Globus pallidus (tissue), 1 donor: Measurements from ENCODE around the gene ANKK1.

Source experiments
- DNase-seq: peaks from one replicate; pipeline ENCODE4 v3.0.0-alpha.2; 2015; ENCODE audit warnings: low spot score

Gene ANKK1

DNA sequence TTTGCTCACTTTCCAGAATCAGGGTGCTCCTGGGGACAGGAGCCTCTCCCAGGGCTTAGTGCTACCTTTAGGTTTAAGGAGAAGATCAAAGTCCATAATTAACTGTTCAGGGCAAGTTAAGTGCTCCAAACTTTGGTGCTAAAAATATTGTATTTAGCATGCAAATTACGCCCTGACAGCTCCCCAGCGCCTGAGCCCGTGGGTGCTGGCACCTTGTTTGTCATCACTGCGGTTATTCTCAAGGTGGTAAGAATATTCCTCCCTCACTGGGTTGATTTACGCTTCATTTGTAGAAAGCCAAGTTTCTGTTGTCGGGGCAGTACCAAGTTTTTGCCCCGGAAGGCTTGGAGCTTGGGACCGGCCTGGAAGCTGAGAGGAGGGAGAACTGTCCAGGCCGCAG lies 21.3 kb downstream of the ANKK1 start:
- DNase-seq, result no peak

DNA sequence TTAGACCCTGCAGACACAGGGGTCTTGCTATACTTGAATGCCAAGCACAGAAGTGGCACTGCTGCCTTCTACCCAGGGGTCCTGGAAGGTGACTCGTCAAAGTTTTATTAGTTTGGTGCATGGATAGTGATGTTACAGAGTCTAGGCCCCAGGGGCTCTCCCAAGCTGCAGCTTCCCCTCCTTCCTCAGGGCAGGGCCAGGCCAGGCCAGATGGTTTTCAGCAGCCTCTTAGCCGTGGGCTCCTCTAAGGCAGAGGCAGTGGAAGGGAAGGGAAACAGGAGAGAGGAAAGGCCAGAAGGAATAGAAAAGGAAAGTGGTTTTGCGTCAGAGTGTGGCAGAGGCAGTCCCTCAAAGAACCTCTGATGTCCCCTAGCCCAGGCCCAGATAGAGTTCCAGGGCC lies 21.9 kb downstream of the ANKK1 start:
- DNase-seq, result no peak

- DNase-seq, result no peak
Measured at GRCh38 chr11:113410414-113411135, 23.0 kb downstream of the ANKK1 start.

- DNase-seq, result no peak
Measured at GRCh38 chr11:113411536-113411935, 24.0 kb downstream of the ANKK1 start.

GRCh38 chr11:113412675-113413074 lies 25.1 kb downstream of the ANKK1 start:
- DNase-seq, result no peak

DNA sequence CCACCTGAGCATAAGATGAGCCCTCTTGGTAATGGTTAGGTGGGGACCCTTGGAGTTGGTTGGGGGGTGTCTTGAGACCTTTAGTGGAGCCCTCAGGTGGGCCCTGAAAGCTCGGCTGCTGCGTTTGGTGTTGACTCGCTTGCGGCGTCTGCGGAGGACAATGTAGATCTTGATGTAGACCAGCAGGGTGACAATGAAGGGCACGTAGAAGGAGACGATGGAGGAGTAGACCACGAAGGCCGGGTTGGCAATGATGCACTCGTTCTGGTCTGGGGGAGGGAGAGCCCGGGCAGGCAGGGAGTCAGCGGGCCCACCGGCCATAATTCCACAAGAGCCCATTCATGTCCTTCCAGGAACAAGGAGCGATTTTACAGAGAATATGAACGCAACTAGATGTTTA lies 27.8 kb downstream of the ANKK1 start:
- no peak for DNase-seq

- DNase-seq, result no peak
Measured at GRCh38 chr11:113417428-113417827, 29.8 kb downstream of the ANKK1 start.

DNA sequence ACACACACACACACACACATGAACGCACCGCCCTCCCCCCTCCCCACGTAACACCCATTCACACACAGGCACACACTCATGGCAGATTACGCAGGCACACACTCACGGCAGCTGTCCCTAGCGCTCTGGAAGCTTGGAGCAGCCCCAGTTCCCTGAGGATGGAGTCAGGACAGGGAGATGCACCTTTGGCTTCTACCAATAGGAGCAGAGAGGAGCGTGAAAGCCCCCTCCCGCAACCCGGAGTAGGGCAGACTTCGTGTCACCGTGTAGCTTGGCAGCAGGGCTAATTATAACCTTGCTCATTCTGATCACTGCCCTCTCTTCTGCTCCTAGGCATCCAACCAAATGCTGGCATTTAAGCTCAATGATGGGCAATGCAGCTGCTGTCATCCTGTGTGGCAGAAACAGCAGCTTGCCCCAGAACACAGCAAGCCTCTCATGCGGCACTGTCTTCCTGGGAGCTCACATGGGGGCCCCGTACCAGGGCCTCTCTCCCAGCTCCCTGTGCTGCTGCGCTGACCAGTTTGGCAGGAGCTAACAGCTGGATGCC lies 31.9 kb downstream of the ANKK1 start:
- no peak for DNase-seq

DNA sequence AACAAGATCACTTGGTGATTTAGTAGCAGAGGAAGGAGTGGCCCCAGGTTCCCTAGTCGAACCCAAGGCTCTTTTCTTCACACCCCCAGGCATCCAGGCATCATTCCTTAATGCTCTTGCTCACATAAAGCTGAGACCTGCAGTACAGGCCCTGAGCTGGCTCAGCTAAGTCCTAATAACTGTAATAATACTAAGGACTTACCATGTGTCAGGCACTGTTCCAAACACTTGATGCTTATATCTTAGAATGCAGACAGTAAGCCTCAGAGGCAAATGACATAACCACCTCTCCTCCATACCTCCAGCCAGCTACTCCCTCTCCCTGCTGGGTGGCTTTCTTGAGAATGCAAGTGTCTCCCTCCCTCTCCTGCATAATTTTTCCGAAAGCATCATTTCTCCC lies 33.2 kb downstream of the ANKK1 start:
- no peak for DNase-seq

DNA sequence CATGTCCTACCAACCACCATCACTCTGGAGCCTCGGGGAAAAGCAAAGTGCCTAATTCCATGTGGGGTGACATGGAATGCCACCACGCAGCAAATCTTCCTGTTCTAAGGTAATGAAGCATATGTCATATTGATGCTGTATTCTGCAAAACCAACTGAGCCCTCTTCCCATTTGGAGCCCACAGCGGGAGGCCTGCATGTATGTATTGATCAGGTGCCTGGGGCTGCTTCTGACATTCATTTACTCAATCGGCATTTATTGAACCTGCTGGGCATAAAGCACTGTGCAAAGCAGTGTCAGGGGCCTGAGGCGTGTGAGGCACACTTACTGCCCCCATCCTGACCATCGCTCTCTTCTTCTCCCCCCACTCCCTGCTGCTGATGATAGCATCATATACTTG lies 39.1 kb downstream of the ANKK1 start:
- no peak for DNase-seq

DNA sequence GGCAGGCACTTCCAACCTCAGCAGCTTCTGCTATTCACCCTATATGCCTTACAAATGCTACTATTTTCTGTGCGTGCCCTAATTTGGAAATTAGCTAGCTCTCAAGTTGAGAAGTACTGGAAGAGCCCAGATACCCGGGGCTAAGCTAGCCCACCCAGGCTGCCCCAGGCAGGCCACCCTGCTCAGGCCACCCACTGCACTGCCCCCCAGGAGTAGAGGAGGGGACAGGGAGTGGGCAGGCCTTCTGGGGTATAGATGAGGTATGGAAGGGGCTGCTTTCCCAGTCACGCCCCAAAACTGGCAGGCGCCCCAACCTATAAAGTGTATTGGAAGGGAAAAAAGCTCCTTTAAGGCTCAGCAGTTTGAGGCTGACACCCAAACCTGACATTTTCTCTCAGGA lies 44.2 kb downstream of the ANKK1 start:
- no peak for DNase-seq

DNA sequence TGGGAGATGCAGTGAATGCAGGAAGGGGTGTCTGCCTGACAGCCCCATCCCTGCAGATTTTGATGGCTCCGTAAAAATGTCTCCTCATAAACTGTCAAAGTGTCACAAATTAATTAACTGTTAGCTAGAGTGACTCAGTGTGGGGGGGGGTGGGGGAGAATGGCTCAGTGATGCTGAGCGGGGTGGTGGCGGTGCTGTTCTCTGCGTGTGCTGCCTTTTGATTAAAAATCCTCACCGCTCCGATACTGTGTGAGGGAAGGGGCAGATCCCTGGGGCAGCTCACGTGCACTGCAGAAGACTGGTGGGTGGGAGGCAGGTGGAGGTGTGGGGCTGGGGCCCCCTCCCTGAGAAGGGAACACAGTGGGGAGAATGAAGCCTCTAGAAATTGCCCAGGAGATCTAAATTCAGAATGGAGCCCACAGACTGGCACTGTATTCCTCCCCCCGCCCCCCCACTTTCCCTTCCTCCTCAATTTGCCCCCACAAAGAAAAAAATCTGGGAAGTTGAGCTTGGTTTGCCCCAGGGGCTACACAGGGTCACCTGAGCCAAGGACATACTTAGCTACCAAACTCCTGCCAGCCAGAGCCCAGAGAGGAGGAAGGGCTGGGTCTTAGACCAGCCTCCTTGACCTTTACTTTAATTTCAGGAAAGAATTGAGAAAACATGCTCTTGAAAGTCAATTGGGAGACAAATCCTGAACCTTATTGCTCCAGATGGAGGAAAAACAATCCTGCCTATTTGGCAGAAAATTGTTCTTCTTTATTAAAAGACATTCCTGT lies 47.8 kb downstream of the ANKK1 start:
- no peak for DNase-seq

GRCh38 chr11:113436672-113437252 lies 49.2 kb downstream of the ANKK1 start:
- DNase-seq, result no peak

DNA sequence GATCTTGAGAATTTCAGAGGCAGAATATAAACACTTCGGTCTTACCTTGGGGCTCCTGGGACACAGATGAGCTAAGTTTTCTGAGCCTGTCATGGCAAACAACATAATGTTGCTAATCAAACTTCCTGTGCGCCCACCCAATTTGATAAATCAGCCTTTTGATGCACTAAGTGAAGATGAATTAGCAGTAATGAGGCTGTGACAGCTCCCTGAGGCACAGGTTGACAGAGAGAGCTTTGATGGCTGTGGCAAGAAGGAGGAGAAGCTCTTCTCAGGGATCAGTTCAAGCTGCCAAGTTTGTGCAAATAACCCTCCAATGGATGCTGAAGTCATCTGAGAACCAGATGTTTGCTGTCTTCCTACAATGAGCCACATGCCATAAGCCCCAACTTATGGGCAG lies 53.2 kb downstream of the ANKK1 start:
- DNase-seq, result no peak

DNA sequence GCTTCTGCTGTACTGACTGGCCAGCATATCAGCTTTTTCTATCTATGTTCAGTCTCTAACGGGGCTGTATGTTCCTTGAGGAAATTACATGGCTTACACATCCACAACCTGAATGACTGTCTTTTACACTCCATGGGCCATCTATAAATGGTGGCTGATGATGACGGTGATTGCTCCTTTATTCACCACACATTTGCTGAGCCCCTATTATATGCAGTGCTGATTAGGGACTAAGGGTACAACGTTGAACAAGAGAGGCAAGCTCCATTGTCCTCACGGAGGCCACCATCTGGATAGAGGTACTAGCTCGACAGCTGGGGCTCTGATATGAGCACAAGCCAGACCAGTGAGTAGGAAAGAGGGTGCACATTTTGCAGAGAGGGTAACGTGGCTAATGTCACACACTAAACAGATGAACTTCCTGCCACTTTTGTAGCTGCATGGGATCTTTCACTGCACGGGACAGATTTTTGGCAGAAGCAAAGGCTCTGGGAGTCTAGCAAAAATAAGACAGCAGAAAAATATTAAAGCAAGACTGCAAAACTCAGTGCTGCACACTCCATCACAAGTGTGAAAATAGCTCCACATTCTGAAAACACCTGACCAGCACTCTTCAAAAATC lies 57.0 kb downstream of the ANKK1 start:
- no peak for DNase-seq

- DNase-seq, result no peak
Measured at GRCh38 chr11:113446112-113446511, 58.5 kb downstream of the ANKK1 start.

DNA sequence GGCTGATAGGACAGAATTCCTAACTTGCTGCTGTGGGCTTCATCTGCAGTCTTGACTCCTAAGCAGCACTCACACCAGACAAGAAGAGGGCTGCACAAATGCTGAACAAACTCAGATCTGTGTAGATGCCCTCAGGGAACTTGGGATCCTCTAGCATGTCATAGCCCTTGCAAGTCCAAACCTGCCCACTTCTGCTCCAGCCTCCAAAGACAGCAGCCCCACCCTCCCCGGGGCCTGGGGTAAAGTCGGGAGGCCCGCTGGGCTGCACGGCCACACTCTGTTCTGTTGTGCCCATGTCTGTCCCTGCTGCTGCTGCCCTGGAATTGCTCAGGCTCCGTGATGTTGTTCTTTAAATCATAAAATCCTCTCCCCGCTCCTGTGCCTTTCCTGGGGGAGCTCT lies 59.4 kb downstream of the ANKK1 start:
- no peak for DNase-seq

- DNase-seq, result no peak
Measured at GRCh38 chr11:113447621-113448315, 60.2 kb downstream of the ANKK1 start.

- no peak for DNase-seq
Measured at GRCh38 chr11:113448316-113448677, 60.7 kb downstream of the ANKK1 start.

GRCh38 chr11:113449743-113450142 lies 62.2 kb downstream of the ANKK1 start:
- no peak for DNase-seq
